HG03520 (cell line): ENCODE measurements around the gene LCN15.

Experiments
- ATAC-seq: cut with Tn5 transposase; IDR thresholded peaks from one replicate; pipeline ENCODE4 v1.9.1; 2021; ENCODE audit warnings: mild to moderate bottlenecking, moderate library complexity; ENCODE audit not compliant: unreplicated experiment

Gene LCN15

DNA sequence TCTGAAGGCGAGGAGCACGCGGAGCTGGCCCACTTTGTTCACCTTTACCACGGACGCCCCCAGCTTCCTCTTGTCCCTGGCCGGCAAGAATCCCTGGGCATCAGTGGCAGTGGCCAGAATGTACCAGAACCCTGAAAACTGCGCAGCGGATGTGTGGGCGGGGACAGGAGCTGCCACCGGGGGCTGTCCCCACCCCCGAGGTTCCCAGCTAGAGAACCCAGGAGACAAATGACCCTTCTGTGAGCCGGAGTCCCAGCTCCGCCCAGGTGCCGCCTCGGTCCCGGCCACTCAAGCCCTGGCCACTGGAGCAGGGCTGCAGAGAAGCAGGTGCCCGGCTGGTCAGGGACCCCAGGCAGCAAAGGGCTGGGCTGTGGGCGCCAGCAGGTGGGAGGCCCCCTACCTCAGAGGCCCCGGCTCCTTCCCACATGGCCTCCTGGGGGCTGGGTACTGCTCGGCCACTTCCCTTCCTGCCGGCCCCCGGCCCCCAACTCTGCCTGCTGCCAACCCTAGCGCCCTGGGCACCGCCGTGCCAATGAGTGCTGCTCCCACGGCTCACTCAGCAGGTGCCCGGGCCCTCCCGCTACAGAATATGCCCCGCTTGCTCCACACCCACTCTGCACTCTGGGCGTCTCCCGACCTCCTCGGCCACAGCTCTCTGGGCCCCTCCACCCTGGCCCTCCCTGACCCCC lies 22.3 kb downstream of the LCN15 start:
- ATAC-seq, result no peak

- ATAC-seq, result no peak
These were observed 23.1 kb downstream of the LCN15 start for GRCh38 chr9:136740971-136741882.

DNA sequence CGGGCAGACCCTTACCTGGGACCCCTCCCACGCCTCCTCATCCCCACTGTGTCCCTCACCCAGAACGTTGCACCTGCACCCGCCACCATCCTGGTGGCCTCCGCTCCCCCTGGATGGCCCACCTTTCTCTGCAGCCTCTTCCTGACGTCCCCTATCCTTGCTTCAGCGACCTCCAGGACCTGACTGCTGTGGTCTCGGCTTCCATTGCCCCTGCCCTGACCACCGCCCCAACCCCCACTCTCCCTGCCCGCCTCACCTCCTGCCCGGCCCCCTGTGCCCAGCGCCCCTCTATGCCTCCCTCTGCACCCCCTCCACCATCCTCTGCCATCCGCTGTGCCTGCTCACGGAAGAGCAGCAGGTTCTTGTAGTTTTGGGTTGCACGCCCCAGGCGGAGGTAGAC lies 23.8 kb downstream of the LCN15 start:
- ATAC-seq, result no peak

DNA sequence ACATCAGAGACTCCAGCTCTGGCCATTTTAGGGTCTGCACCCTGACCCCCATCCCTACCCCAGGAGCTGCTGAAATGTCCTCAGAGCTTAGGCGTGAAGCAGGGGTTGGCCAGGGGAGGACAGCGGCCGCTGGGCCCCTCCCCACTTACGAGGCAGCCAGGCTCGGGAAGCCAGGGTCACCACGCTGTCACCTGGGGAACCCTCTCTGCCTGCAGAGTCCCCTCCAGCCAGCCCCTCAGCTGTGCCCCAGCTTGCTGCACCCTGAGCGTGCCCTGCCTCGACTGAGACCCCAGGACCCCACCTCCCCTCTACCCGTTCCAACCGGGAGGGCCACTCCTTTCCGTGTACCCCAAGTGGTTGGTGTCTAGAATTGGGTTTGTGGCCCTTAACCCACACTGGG lies 24.2 kb downstream of the LCN15 start:
- no peak for ATAC-seq

DNA sequence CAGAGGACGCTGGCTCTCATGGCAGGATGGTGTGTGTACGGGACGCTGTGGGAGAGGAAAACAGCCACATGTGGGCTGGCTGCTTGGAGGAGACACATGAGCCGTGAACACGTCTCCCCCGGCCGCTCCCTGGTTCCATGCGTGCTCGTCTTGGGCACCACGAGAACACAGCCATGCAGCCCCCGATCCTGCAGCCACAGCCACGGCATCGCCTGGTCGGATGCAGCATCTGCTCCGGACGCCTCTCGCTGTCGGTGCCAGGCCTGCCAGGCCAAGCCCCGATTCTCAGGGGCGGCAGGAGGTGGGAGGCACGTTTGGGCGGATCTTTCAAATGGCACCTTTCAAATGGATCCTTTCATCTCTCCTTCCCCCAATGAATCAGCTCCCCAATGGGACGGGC lies 24.8 kb downstream of the LCN15 start:
- no peak for ATAC-seq

GRCh38 chr9:136738960-136739359 lies 25.4 kb downstream of the LCN15 start:
- no peak for ATAC-seq

GRCh38 chr9:136735812-136736480 lies 28.4 kb downstream of the LCN15 start:
- ATAC-seq, result no peak

DNA sequence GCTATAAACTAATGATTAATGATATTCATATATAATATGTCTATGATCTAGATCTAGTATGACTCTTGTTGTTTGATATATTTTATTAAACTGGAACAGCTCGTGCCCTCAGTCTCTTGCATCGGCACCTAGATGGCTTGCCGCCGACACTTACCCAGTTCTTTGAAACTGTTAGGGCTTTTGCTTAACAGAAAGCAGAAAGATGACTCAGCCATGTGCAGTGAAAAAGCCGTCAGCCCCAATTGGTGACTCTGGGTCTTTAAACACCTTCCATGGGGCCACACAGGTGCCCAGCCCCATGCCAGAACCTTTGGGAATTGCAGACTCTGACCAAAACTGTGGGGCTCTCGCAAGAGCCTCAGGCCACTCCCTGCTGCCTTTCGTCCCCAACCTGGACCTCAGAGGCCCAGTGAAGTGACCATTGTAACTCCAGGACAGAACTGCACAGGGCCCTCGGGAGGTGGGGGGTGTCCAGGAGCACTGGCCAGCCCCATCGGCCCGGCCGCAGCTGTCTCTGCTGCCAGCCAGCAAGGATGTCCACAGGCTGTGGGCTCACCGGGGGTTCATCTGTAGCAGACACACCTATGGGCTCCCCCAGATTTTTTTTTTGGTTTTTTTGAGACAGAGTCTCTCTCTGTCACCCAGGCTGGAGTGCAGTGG lies 29.4 kb downstream of the LCN15 start:
- no peak for ATAC-seq

GRCh38 chr9:136733611-136734010 lies 30.7 kb downstream of the LCN15 start:
- no peak for ATAC-seq

- no peak for ATAC-seq
These were observed 31.7 kb downstream of the LCN15 start for GRCh38 chr9:136732444-136733178.

DNA sequence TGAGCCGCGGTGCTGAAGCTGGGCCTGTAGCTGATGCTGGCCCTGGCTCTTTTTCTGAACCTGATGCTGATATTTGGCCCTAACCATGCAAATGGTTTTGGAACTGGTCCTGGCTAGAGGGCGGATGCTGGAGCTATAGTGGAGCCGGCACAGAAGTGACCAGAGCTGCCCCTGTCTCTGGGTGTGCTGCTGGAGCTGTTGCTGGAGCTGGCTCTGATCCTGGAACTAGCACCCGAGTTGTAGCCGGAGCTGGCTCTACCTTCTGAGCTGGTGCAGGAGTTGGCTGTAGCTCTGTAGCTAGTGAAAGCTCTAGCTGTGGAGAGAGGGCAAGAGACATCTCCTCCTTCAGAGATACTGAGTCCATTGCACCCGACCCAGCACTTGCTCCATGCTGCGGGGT lies 34.4 kb downstream of the LCN15 start:
- ATAC-seq, result no peak

- no peak for ATAC-seq
These were observed 35.2 kb downstream of the LCN15 start for GRCh38 chr9:136729144-136729543.

GRCh38 chr9:136728548-136729123 lies 35.7 kb downstream of the LCN15 start:
- peak; percentile 11 for ATAC-seq

- peak; percentile 58 for ATAC-seq
These were observed 36.2 kb downstream of the LCN15 start for GRCh38 chr9:136728080-136728547.

DNA sequence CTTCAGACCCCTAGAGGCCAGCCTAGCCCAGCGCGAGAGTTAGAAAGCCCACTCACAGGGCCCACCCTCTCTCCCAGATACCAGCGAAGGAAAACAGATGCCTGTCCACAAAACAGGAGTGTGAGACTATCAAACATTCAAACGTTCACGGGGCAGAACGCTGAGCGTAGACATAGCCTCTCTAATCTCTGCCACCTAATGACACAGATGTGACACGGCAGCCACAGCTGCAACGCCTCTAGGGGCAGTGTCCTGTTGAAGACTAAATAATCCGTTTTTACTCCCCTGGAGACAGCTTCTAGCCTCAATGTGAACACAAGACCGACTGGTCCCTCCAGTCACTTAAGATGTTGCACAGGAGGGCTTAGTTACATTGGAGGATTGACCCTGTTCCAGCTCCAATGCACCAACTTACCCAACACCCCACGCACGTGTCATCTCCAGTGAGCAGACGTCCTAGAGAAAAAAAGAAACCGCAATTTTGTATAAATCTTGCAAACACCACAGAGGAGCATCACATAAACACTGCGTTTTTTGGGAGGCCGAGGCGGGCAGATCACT lies 37.6 kb downstream of the LCN15 start:
- no peak for ATAC-seq

- no peak for ATAC-seq
These were observed 38.2 kb downstream of the LCN15 start for GRCh38 chr9:136726118-136726517.

GRCh38 chr9:136725612-136726011 lies 38.7 kb downstream of the LCN15 start:
- no peak for ATAC-seq

- no peak for ATAC-seq
These were observed 39.5 kb downstream of the LCN15 start for GRCh38 chr9:136724772-136725171.

- no peak for ATAC-seq
These were observed 40.3 kb downstream of the LCN15 start for GRCh38 chr9:136723989-136724388.
